ENCODE data around the gene PLCB2. TPM values are rescaled to one million over a fixed set of nuclear protein-coding genes. Genes with fewer than 3 reads are reported as not detected.

PLCB2 gene
- total and polyA plus RNA-seq, 9 of the 15 experiments (the other 6 are each of a cell fraction or from before 2014, with no cell fraction given), result 0.37 to 12.3 (median 8.0) TPM

DNA sequence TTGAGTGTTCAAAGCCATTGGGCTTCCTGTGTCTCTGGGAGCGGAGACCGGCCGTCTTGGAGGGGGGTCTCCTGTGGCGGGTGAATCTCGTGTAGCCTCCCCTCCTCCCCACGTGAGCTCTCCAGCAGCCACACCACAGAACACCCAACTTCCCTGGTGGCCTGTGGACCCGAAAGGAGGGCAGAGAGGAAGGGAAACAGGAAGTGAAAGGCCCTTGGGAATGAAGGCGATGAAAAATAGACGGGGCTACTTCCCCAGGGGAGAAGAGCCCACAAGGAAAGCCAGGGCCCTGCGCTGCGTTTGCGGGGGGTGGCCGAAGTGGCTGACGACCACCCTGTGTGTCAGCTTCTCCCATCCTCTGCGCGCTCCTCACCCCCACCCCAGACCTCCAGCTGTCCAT, 30.3 kb downstream of the PLCB2 start:
- Histone ChIP-seq H3K27me3 (ENCODE audit: control insufficient read depth in 2 of 2, insufficient read depth in 2 of 2, low read length in 2 of 2) (peaks cover 0 to 3% of the 10 kb centered on the region in 2 experiments; a peak in 2 of 5 replicates), H3K4me2 (ENCODE audit: insufficient read depth, low read length) (peak overlapping the region; percentile 11), H3K4me3 (no peak overlapping the region), H3K27ac (ENCODE audit: extremely low read depth, low read depth, low read length) (no peak overlapping the region), H2AFZ (ENCODE audit: low read depth, low read length) (peak overlapping the region; percentile 25; the same call in 1 of the 2 replicates), H3K9me1 (ENCODE audit: control insufficient read depth, insufficient read depth, low read length) (no peaks in the 10 kb centered on the region), H4K20me1 (replicated peaks; ENCODE audit: control insufficient read depth, insufficient read depth, low read length) (0 out of 2 replicates have a peak, but pooled peaks cover 3% of the 10 kb centered on the region), H3K4me1 (replicated peaks in 1 of 2; ENCODE audit: control insufficient read depth in 2 of 2, insufficient read depth in 2 of 2, low read length in 2 of 2) (peaks cover 13 to 50% of the 10 kb centered on the region in 2 experiments), H3K9me3 (replicated peaks; ENCODE audit: control insufficient read depth, insufficient read depth, low read depth, low read length) (no peaks in the 10 kb centered on the region), H3K79me2 (ENCODE audit: control insufficient read depth, insufficient read depth, low read length) (no peaks in the 10 kb centered on the region), H3K36me3 (ENCODE audit: control insufficient read depth, insufficient read depth, low read length) (no peaks in the 10 kb centered on the region), H3K9ac (ENCODE audit: insufficient read depth in 1 of 2, low read depth in 2 of 2, low read length in 2 of 2) (peak overlapping the region in 1 of 2 experiments; percentile 58; a peak in 1 of 4 replicates)
- DNase-seq (ENCODE audit: extremely low read depth in 1 of 4, low spot score in 3 of 4) (no peak), FAIRE-seq (no peak), ATAC-seq (no peak)
- TF ChIP-seq SPI1 (IDR thresholded peaks at IDR 0.05; ENCODE audit: borderline replicate concordance, low read depth, low read length) (peak; percentile 83), ZSCAN32 (CRISPR knock-in tag; IDR thresholded peaks at IDR 0.05) (no peak)
- BruUV-seq (replicated peaks), result no TSS peak
- intact Hi-C loops (cut with micrococcal nuclease), result no loop called here
- POLR2A ChIA-PET, result interaction anchor here (0.6 to 0.8 kb wide), 3 partner anchors 50 to 230 kb away, joined by 3 read pairs; no protein-coding TSS in a partner anchor
- WGBS (ENCODE audit: insufficient coverage, low coverage, missing lambda C conversion rate), result 46% methylated on average over 12 of the region's 16 CpGs
- in situ Hi-C loops (cut with MboI), result loop anchor here (5.0 kb wide), 1 partner anchor 35 kb away; no protein-coding TSS in a partner anchor
- CTCF ChIA-PET (ENCODE audit: low intra/inter-chr PET ratio), result interaction anchor here (0.5 to 7.1 kb wide), 4 partner anchors 60 to 145 kb away, joined by 3 to 218 read pairs (median 8); no protein-coding TSS in a partner anchor

DNA sequence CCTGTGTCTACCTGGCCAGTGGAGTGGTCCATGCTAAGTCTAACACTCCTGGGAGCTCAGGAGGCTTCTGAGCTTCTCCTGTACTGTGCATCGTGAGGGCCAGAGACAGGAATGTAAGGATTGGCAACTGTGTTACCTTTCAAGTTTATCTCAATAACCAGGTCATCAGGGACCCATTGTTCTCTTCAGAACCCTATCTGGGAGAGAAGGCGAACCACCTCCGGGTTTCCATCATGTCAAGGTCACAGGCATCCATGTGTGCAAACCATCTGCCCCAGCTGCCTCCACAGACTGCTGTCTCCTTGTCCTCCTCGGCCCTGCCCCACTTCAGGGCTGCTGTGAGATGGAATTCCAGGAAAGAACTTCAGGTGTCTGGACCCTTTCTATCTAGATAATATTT, 30.8 kb downstream of the PLCB2 start:
- WGBS (ENCODE audit: insufficient coverage, low coverage, missing lambda C conversion rate), result 15% methylated on average over 4 of the region's 4 CpGs
- no peak overlapping the region for H2AFZ ChIP-seq (ENCODE audit: low read depth, low read length)
- no peak overlapping the region for H3K4me2 ChIP-seq (ENCODE audit: insufficient read depth, low read length)
- H3K9me1 ChIP-seq (ENCODE audit: control insufficient read depth, insufficient read depth, low read length), result no peaks in the 10 kb centered on the region
- H3K36me3 ChIP-seq (ENCODE audit: control insufficient read depth, insufficient read depth, low read length), result no peaks in the 10 kb centered on the region
- no peaks in the 10 kb centered on the region for H3K79me2 ChIP-seq (ENCODE audit: control insufficient read depth, insufficient read depth, low read length)
- BruUV-seq (replicated peaks), result no TSS peak
- peaks cover 0 to 9% of the 10 kb centered on the region in 2 experiments; a peak in 2 of 5 replicates for H3K27me3 ChIP-seq (ENCODE audit: control insufficient read depth in 2 of 2, insufficient read depth in 2 of 2, low read length in 2 of 2)
- no peak overlapping the region for H3K27ac ChIP-seq (ENCODE audit: extremely low read depth, low read depth, low read length)
- peak overlapping the region in 1 of 2 experiments; percentile 48; a peak in 1 of 4 replicates for H3K9ac ChIP-seq (ENCODE audit: insufficient read depth in 1 of 2, low read depth in 2 of 2, low read length in 2 of 2)
- H4K20me1 ChIP-seq (replicated peaks; ENCODE audit: control insufficient read depth, insufficient read depth, low read length), result 0 out of 2 replicates have a peak, but pooled peaks cover 3% of the 10 kb centered on the region
- ChIA-PET CTCF (ENCODE audit: low intra/inter-chr PET ratio) (interaction anchor here (0.9 to 7.1 kb wide), 3 partner anchors 60 to 145 kb away, joined by 5 to 218 read pairs (median 11); no protein-coding TSS in a partner anchor), POLR2A (interaction anchor here (0.8 kb wide), 1 partner anchor 175 kb away, joined by 3 read pairs; no protein-coding TSS in a partner anchor)
- ATAC-seq (no peak), FAIRE-seq (no peak), DNase-seq (ENCODE audit: extremely low read depth in 1 of 4, low spot score in 3 of 4) (no peak)
- intact Hi-C loops (cut with micrococcal nuclease) (no loop called here), in situ Hi-C loops (cut with MboI) (loop anchor here (5.0 kb wide), 1 partner anchor 35 kb away; no protein-coding TSS in a partner anchor)
- H3K4me1 ChIP-seq (replicated peaks in 1 of 2; ENCODE audit: control insufficient read depth in 2 of 2, insufficient read depth in 2 of 2, low read length in 2 of 2), result peaks cover 13 to 50% of the 10 kb centered on the region in 2 experiments
- H3K9me3 ChIP-seq (replicated peaks; ENCODE audit: control insufficient read depth, insufficient read depth, low read depth, low read length), result no peaks in the 10 kb centered on the region
- no peak overlapping the region for H3K4me3 ChIP-seq
- TF ChIP-seq, protein P1, sequence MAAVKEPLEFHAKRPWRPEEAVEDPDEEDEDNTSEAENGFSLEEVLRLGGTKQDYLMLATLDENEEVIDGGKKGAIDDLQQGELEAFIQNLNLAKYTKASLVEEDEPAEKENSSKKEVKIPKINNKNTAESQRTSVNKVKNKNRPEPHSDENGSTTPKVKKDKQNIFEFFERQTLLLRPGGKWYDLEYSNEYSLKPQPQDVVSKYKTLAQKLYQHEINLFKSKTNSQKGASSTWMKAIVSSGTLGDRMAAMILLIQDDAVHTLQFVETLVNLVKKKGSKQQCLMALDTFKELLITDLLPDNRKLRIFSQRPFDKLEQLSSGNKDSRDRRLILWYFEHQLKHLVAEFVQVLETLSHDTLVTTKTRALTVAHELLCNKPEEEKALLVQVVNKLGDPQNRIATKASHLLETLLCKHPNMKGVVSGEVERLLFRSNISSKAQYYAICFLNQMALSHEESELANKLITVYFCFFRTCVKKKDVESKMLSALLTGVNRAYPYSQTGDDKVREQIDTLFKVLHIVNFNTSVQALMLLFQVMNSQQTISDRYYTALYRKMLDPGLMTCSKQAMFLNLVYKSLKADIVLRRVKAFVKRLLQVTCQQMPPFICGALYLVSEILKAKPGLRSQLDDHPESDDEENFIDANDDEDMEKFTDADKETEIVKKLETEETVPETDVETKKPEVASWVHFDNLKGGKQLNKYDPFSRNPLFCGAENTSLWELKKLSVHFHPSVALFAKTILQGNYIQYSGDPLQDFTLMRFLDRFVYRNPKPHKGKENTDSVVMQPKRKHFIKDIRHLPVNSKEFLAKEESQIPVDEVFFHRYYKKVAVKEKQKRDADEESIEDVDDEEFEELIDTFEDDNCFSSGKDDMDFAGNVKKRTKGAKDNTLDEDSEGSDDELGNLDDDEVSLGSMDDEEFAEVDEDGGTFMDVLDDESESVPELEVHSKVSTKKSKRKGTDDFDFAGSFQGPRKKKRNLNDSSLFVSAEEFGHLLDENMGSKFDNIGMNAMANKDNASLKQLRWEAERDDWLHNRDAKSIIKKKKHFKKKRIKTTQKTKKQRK (IDR thresholded peaks at IDR 0.05; ENCODE audit: borderline replicate concordance, low read depth, low read length), result no peak
